T-helper 2 cell treated with Interferon-gamma antibody and Interleukin-4, amounts not matched to agents 100 ng/mL and 5 ng/mL, for 36 hours (primary cell): ENCODE results near the gene GPR17. TPM values are rescaled to one million over a fixed set of nuclear protein-coding genes. Genes with fewer than 3 reads are reported as not detected.

Experiments used
- intact Hi-C: fragments of 100-400 bp; cut with micrococcal nuclease; formaldehyde crosslinking; loops from one replicate; pipeline ENCODE4 v1.15.1; 2023
- total RNA-seq: library from RNA; stranded (reverse); gene quantifications from 2 replicates; pipeline ENCODE4 v1.2.3, GENCODE V29; 2022

GPR17 gene
- total RNA-seq, 1 donor from 2014 or later: not detected

DNA sequence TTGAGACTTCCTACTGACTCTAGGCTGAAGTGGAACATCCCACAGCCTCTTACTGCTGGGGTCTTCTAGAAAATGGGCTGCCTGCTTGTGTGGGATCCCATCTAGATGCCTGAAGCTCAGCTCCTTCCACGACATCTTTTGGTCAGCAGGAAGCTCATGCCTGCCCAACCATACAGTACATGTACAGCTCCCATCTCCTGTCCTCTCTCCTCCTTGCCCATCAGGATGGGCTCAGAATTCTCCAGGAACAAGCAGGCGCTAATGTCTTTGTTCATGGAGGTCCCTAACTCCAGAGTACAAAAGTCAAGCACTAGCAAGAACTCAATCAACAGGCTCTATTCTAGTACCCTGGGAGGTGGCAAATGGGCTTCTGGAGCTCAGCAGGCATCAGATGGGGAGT is 31.7 kb upstream of the GPR17 start:
- intact Hi-C loops: no loop called here

DNA sequence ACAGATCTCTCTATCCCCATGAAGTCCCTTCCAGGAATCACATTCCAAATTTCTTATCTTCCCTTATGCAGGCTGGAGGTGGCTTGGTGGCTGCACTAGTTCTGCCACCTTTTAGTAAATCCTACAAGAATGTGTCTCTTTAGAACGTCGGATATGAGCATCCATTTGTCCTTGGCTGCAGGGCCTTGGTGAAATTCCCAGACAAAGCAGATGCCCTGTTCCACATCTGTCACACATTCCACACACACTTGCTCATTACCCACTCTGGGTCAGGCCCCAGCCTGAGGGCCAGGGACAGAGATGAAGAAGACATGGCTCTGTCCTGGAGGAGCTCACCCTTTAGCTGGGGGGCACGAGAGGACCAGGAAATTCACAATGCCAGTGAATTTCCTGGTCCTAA is 31.2 kb upstream of the GPR17 start:
- intact Hi-C loops: no loop called here

DNA sequence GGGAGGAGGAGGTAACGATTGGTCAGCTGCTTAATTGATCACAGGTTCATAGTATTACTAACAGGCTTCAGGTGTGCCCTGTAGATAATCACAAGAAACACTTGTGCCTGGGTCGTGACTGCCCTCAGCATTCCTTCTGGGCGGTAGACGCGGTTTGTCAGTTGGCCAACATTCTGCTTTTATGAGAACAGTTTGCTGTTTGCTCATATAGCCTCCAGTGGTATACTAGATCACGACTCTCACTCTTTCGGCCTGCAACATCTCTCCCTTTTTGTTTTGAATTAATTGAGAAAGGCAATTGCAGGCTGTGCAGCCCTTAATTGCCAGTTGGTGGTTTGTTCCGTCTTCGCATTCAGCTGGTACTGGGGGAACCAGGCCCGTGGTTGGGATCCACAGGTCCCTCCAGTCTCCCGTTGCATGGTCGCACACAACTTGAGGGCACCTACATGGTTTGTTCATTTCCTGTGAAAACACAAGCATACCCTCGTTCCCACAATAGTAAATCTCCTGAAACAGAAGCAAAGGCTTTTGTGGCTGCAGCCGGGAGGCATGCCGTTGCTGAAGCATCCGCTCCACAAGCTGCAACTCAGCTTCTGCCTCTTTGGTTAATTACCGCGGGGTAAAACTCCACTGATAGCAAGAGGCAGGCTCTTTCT is 30.3 kb upstream of the GPR17 start:
- intact Hi-C loops: no loop called here

DNA sequence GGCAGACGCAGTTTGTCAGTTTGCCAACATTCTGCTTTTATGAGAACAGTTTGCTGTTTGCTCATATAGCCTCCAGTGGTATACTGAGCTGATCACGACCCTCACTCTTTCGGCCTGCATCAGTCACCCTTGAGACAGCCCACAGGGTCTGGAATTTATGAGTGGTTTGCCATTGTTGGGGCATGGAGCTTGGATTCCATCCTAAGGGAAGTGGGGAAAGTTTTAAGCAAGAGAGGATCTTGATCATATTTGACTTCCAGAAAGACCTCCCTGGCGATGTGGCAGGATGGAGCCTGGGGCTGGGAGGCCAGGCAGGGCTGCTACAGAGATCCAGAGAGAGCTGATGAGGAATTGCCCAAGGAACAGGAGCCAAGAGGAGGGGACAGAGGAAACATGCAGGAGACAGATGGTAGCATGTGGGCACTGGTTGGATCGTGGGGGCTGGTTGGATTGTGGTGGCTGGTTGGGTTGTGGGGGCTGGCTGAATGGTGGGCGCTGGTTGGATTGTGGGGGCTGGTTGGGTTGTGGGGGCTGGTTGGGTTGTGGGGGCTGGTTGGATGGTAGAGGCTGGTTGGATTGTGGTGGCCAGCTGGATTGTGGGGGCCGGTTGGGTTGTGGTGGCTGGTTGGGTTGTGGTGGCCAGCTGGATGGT is 27.3 kb upstream of the GPR17 start:
- intact Hi-C loops: no loop called here

DNA sequence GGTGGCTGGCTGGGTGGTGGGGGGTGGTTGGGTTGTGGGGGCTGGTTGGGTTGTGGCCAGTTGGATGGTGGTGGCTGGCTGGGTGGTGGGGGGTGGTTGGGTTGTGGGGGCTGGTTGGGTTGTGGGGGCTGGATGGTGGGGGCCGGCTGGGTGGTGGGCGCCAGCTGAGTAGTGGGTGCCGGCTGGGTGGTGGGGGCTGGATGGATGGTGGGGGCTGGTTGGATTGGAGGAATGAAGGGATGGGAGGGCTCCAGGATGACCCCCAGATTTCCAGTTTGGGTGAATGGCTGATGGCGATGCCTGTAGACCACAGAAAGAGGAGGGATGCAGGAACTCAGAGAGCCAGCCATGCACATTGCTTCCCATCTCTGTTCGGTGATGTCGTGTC is 26.8 kb upstream of the GPR17 start:
- intact Hi-C loops: no loop called here

DNA sequence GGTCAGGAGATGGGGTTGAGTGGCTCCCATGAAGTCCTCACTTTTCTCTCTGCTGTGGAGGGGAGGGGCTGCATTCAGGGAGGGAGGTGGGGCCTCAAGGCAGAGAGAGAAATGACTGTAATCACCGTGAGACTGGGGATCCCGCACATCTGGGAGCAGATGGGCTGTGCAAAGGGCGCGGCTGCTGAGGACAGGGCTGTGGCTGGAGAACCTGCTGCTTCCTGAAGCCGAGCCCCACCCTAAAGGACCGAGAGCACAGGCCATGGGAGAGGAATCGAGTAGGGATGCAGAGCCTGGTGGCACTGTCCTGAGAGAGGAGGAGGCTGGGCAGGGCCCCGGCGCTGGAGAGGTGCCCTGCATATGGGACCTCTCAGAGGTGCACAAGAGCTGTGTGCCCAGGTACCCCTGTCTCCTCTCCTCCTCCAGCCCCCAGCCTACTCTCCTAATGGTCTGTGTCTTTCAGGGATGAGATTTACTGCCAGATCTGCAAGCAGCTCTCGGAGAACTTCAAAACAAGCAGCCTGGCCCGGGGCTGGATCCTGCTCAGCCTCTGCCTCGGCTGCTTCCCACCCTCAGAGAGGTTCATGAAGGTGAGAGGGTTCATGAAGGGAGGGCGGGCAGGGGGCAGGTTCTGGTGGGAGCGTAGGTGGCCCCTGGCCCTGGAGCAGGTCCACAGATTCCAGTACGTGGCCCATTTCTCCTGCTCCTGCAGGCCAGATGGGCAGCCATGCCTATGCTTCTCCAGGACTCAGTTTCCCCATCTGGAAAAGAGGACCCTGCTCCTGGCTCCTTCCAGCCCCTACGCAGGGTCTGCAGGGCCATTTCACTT is 25.9 kb upstream of the GPR17 start:
- intact Hi-C loops: no loop called here

DNA sequence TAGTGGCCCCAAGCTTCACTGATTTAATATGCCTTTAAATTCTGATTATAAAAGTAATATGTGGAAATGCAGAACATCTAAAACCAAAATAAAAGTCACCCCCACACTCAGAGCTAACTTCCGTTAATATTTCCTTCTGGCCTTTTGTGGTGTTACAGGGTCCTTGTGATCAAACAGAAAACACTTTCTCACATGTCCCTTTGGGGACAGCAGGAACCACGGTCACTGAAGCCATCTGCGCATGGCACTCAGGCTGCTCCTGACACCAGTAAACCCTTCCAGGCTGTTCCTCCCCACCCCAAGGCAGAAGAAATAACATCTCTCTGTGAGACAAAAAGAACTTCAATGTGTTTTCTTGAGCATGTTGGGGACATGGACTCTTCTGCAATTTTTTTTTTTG is 25.1 kb upstream of the GPR17 start:
- intact Hi-C loops: no loop called here

DNA sequence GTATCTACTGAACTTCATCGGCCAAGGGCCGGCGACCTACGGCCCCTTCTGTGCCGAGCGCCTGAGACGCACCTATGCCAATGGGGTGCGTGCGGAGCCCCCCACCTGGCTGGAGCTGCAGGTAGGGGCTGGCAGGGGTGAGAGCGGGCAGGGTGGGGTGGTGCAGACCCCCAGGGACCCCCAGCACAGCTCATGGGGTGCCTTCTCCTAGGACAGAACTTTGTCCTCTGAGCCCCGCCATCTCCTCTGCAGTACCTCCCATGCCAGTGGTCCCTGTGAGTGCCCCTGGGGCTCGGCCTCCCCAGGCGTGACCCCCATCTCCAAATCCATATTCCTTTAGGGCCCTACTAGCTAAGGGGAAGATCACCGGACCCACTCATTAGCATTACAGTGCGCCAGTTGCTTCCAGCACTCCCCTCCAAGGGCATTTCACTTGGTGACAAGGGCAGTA is 23.9 kb upstream of the GPR17 start:
- intact Hi-C loops: no loop called here

DNA sequence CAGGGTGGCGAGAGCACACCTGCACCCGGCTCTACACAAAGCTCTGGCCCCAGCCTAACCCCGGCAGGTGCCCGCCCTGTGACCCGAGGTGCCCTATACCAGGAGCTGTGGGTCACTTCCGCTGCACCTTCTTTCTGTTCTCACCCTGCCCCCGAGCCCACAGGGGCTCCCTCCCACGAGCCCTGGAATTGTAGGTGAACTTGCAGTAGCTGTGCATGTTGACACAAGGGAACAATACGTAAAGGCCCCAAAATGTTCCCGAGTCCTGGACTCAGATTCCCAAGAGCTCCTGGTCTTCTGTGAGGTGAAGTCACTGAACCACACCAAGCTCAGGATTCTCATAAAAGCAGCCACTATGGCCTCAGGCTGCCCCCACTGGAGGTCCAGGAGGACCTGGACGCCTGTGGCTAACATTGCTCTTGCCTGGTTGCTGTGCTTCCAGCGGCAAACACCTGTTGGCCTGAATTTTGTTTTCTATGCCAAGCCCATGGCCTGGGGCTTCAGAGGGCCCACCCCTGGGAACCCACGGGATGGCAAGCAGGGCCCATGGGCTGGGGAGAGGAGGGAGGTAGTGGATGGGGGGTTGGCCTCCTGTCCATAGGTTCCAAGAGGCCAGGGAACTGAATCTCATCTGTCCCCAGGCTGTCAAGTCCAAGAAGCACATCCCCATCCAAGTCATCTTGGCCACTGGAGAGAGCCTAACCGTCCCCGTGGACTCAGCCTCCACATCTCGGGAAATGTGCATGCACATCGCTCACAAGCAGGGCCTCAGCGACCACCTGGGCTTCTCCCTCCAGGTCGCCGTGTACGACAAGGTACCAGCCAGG is 23.2 kb upstream of the GPR17 start:
- intact Hi-C loops: no loop called here

DNA sequence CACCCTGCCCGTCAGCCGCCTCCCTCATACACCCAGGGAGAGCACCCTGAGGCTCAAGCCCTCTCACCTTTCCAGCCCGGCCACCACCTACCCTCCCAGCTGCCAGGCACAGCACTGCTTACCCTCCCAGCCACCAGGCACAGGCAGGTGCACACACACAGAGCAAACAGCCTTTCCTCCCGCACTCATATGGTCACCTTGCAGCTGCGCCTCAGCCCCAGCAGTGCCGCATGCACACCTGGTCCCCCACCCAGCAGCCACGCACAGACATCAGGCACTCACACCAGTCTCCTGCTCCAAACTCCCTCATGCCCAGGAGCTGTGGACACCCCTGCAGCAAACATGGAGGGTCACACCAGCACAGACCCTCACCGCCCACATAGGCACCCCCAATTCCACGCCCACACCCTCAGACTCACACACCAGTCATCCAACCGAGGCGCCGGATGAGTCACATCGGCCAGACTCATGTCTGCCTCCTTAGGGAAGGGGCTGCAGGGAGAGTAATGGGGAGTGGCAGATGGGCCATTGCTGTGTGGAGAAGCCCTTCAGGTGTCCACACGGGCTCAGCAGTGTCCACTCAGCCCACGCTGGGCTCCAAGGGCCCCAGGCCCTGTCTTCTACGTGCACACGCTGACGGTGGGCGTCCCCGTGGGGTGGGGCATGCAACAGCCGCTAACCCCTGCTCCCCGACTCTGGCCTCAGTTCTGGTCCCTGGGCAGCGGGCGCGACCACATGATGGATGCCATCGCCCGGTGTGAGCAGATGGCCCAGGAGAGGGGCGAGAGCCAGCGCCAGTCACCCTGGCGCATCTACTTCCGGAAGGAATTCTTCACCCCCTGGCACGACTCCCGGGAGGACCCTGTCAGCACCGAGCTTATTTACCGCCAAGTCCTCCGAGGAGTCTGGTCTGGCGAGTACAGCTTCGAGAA is 22.3 kb upstream of the GPR17 start:
- intact Hi-C loops: no loop called here

DNA sequence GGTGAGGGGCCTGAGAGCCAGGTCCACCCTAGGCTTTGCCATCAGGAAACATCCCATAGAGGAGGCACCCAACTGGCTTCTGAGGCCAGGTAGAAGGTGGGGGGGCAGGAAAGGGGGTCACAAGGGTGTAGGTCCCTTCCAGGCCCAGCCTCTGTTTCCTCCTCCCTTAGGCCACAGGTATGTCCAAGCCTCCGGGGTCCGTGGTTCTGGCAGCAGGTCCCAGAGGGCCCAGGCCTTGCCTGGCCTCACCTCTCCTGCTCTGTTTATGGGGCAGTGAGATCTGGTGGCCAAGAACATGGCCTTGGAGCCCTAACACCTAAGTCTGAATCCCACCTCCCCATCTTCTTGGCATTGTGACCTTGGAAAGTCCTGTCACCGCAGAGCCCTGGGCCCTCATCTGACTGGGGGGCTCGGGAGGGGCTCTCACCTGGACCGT is 21.6 kb upstream of the GPR17 start:
- intact Hi-C loops: no loop called here

DNA sequence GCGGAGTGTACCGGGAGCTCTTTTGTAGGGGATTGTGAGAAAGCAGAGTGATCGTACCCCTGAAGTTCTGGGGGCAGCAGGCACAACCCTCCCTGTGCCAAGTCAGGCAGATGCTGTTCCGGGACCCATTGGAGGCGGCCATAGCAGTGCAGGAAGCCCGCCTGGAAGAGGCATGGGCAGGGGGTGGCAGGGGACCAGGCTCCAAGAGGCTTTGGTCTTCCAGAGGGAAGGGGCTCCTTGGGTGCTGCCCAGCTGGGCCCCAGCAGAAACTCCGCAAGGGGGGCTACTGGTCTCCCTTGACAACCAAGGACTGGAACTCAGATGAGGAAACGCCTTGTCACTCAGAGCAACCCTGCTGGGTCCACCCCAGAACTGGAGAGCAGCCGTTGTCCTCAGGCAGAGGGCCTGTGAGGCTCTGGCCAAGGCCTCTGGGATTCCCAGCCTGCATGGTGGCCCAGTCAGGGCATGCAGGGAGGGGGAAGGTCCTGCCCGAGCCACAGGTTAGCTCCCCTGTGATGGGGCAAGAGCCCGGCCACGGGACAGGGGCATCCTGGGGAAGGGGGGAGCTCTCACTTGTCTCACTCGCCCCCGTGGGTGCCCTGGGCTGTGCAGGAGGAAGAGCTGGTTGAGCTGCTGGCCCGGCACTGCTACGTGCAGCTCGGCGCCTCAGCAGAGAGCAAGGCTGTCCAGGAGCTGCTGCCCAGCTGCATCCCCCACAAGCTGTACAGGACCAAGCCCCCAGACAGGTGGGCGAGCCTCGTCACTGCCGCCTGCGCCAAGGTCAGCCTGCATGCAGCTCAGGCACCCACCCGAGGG is 21.0 kb upstream of the GPR17 start:
- intact Hi-C loops: no loop called here

DNA sequence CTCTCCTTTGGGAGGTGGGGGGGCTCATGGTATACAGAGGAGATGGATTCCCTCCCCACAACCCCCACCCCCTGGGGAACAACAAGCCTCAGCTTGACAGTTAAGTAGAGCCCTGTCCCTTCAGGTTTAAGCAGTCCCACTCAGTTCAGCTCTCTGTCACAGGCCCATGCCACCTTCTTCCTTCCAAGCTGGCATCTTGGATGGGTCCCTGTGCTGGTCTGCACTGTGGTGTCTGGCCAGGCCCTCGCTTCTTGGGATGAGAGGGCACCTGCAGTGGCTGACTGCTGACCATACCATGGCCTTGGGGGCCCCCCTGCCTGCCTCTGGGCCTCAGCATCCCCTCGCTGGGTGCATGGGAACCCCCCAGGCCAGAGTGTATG is 20.4 kb upstream of the GPR17 start:
- intact Hi-C loops: no loop called here

DNA sequence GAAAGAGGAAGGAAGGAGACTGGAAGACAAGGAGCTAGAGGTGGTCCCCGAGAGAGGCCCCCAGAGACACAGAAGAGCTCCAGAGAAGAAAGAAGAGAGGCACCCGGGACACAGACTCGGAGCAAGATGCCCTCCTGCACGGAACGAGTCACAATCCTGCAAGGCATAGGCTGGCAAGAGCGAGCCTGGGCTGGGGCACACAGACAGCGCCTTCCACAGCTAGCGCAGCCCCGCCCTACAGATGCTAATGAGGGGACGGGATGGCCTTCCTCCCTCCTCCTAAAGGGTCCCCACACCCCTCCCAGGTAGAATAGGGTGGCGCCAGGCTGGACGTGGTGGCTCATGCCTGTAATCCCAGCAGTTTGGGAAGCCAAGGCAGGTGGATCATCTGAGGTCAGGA is 19.8 kb upstream of the GPR17 start:
- intact Hi-C loops: no loop called here

DNA sequence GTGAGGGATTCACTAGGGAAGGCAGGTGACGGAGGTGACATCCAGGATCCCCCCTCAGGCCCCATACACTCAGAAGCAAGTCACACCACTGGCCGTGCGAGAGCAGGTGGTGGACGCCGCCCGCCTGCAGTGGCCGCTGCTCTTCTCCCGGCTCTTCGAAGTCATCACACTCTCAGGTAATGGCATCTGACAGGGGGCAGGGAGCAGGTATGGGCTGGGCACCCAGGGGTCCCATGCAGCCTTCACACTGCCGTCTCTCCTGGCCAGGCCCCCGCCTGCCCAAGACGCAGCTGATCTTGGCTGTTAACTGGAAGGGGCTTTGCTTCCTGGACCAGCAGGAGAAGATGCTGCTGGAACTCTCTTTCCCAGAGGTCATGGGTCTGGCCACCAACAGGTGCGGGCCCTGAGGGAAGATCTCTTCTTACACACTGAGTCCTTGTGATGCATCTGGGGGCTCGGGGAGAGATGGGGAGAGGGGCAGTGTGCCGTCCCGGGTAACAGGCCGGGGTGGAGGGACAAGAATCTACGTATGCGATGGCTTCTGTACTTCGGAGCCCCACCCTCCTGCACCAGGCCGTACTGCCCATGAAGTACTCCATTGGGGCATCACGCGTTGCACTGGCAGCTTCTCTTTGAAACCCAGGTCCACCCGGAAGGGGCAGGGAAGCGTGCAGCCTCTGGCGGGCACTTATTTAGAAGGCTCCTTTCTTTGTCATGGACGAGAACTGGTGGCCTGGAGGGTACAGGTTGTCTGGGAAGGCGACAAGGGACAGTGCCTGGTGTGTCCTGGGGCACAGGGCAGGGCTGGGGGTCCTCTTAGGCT is 18.8 kb upstream of the GPR17 start:
- intact Hi-C loops: no loop called here

DNA sequence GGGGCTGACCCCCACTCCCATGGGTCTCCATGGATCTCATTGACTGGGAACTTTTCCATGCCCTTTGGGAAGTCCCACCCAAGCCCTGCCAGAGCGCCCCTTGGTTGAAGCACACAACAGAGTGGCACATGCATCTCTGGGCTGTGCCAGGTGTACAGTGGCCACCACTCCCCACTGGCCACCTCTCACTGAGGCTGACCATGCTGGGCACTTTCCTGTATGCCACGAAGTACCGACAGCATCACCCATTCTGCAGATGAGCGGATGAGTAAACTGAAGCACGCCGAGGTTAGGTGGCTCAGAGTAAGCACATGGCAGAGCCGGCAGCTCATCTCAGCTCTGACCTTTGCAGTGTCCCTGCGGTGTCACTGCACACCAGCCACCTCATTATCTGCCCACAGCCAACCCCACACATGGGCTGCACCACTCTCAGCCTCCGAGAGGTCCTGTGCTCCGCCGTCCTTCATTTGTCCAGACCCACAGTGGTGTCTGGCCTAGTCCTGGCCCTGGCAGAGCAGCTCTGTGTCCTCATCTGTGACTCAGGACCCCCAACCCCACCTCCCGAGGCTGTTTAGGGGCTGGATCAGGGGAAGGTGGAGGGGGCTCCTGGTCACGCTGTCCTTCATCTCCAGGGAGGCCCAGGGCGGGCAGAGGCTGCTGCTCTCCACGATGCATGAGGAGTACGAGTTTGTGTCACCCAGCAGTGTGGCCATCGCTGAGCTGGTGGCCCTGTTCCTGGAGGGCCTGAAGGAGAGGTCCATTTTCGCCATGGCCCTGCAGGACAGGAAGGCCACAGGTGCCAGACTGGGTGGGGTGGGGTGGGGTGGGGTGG is 18.0 kb upstream of the GPR17 start:
- intact Hi-C loops: no loop called here

DNA sequence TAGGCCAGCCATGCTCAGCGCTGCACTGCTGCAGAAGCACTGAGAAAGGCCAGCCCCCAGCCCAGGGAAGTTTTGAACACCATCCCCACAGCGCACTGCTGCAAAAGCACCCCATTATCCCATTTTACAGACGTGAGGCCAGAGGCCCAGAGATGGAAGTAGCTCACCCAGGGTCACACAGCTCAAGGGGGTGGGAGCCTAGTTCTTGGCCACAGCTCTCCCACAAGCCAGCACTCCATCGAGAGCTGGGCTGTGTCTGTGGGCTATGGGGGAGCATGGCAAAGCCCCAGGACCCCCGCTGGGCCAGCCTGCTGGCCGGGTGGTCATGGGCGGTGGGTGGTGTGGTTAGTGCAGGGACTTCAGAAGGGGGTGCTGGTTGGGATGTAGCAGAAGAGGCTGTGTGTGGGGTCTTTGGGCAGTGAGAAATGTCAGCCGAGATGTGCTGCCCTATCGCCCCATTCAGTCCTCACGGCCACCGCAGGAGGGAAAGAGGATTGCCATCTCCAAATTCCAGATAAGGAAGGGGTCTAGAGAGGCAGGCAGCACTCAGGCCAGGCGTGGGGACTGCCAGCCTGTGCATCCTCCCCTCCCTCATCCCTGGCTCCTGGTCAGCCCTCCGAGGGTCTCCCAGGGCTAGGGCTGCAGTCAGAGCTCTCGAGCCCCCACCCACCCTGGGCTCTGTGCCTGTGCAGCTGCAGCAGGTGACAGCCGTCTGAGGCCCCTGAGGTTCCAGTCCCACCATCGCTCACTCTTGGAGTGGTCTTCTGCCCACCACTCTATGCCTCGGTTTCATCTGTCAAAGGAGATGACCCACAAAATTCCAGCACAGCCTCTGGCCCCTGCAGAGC is 17.0 kb upstream of the GPR17 start:
- intact Hi-C loops: no loop called here
